Mesothelial cell of epicardium (in vitro differentiated cells): ENCODE results near the gene KIFC3. TPM values are rescaled to one million over a fixed set of nuclear protein-coding genes. Genes with fewer than 3 reads are reported as not detected.
"Not testable (repeated sequence)": the region's sequence is repeated elsewhere in the genome, so short reads cannot be mapped to it uniquely, and the experiment has no call there.

Experiments used
- DNase-seq, 2 experiments: peaks; one replicate each; pipeline ENCODE4 v3.0.0; 2021; ENCODE audit warnings: low spot score in 2 of 2; ENCODE audit not compliant: unreplicated experiment in 2 of 2
- H3K27ac Mint-ChIP-seq: 2 replicates; pipeline ENCODE4 v1.8.0; 2021; ENCODE audit warnings: mixed read lengths
- H3K27me3 Mint-ChIP-seq: 2 replicates; pipeline ENCODE4 v1.8.0; 2021; ENCODE audit warnings: low read depth, mixed read lengths
- H3K36me3 Mint-ChIP-seq: 2 replicates; pipeline ENCODE4 v1.8.0; 2021; ENCODE audit warnings: mixed read lengths
- H3K4me1 Mint-ChIP-seq: 2 replicates; pipeline ENCODE4 v1.8.0; 2021; ENCODE audit warnings: mixed read lengths
- H3K4me3 Mint-ChIP-seq: 2 replicates; pipeline ENCODE4 v1.8.0; 2021; ENCODE audit warnings: mild to moderate bottlenecking, moderate library complexity, mixed read lengths
- H3K9me3 Mint-ChIP-seq: 2 replicates; pipeline ENCODE4 v1.8.0; 2021; ENCODE audit warnings: mixed read lengths
- CTCF ChIP-seq: fragments of 200-600 bp; sonication (generic); IDR thresholded peaks from one replicate; pipeline ENCODE4 v1.5.0; 2021; ENCODE audit warnings: antibody characterized with exemption; ENCODE audit not compliant: unreplicated experiment
- total RNA-seq: library from RNA; stranded (reverse); gene quantifications from 3 replicates; pipeline ENCODE4 v1.2.1, GENCODE V29; 2021

The KIFC3 gene
- 33.3 to 38.7 TPM (median 35.3 TPM) in 3 replicates for total RNA-seq

GRCh38 chr16:57802341-57803133, at the start of gene KIFC3:
KIFC3 (minus strand) TSS chr16:57802491; CDS start chr16:57798243, 4,248 bp downstream.
- Mint-ChIP-seq H3K9me3 (no peaks in the 10 kb centered on the region), H3K4me3 (peak within 1 kb of the TSS; percentile 86), H3K27me3 (no peaks in the 10 kb centered on the region), H3K4me1 (peaks cover 62% of the 10 kb centered on the region), H3K27ac (peak within 1 kb of the TSS; percentile 94), H3K36me3 (no peaks in the 10 kb centered on the region)
- DNase-seq: peak; percentile 77 to 85
- no peak for TF ChIP-seq CTCF

- no peak for DNase-seq
- Mint-ChIP-seq H3K27ac (no peak overlapping the region), H3K4me3 (no peak overlapping the region), H3K9me3 (no peaks in the 10 kb centered on the region), H3K27me3 (peaks cover 10% of the 10 kb centered on the region), H3K4me1 (peaks cover 13% of the 10 kb centered on the region), H3K36me3 (no peaks in the 10 kb centered on the region)
- TF ChIP-seq CTCF: no peak
Observed at GRCh38 chr16:57848181-57848580, 45.9 kb upstream of the KIFC3 start.

GRCh38 chr16:57846931-57847330, 44.6 kb upstream of the KIFC3 start:
- Mint-ChIP-seq H3K27ac (peak overlapping the region; percentile 30), H3K4me1 (peaks cover 16% of the 10 kb centered on the region), H3K27me3 (peaks cover 10% of the 10 kb centered on the region)
- DNase-seq, H3K4me3 Mint-ChIP-seq, H3K36me3 Mint-ChIP-seq, H3K9me3 Mint-ChIP-seq: not testable (repeated sequence)

- Mint-ChIP-seq H3K27ac (peak overlapping the region; percentile 13), H3K4me3 (no peak overlapping the region), H3K36me3 (no peaks in the 10 kb centered on the region), H3K4me1 (peaks cover 16% of the 10 kb centered on the region), H3K9me3 (no peaks in the 10 kb centered on the region), H3K27me3 (peaks cover 10% of the 10 kb centered on the region)
- TF ChIP-seq CTCF: no peak
- DNase-seq: peak in 1 of 2 experiments; percentile 42
Observed at GRCh38 chr16:57846078-57846697, 43.9 kb upstream of the KIFC3 start.

GRCh38 chr16:57845115-57845514, 42.8 kb upstream of the KIFC3 start:
- no peak overlapping the region for H3K27ac Mint-ChIP-seq
- H3K4me1 Mint-ChIP-seq: peaks cover 16% of the 10 kb centered on the region

More at GRCh38 chr16:57845115-57845514, 42.8 kb upstream of the KIFC3 start:
- H3K9me3 Mint-ChIP-seq: no peaks in the 10 kb centered on the region
- peaks cover 10% of the 10 kb centered on the region for H3K27me3 Mint-ChIP-seq
- no peak for TF ChIP-seq CTCF
- H3K4me3 Mint-ChIP-seq: no peak overlapping the region
- H3K36me3 Mint-ChIP-seq: no peaks in the 10 kb centered on the region
- no peak for DNase-seq
